HepG2 (cell line): ENCODE measurements around the gene VPS13D. TPM values are rescaled to one million over a fixed set of nuclear protein-coding genes. Genes with fewer than 3 reads are reported as not detected.

ENCODE experiments used
- FOXJ3 ChIP-seq: sonication (generic); formaldehyde crosslinking; IDR thresholded peaks from 2 replicates; pipeline ENCODE4 v1.4.0; 2020; ENCODE audit warnings: missing genetic modification reagents, mild to moderate bottlenecking, borderline replicate concordance
- GATAD2A ChIP-seq: IDR thresholded peaks from 2 replicates; pipeline ENCODE4 v1.6.1; 2016
- KDM2A ChIP-seq: sonication (generic); formaldehyde crosslinking; IDR thresholded peaks from 2 replicates; pipeline ENCODE4 v1.4.0; 2020; ENCODE audit warnings: low read depth, missing genetic modification reagents, borderline replicate concordance
- MED1 ChIP-seq: sonication (generic); formaldehyde crosslinking; IDR thresholded peaks from 2 replicates; pipeline ENCODE4 v1.4.0; 2020; ENCODE audit warnings: missing genetic modification reagents
- NCOA2 ChIP-seq: sonication (generic); formaldehyde crosslinking; IDR thresholded peaks from 2 replicates; pipeline ENCODE4 v1.8.0; 2022; ENCODE audit warnings: inconsistent platforms
- PPARG ChIP-seq: conservative IDR thresholded peaks from 2 replicates; pipeline ENCODE4 v1.6.1; 2016; ENCODE audit warnings: missing biosample characterization, missing genetic modification reagents
- PRPF4 ChIP-seq: fragments of 200-400 bp; formaldehyde crosslinking; IDR thresholded peaks from 2 replicates; pipeline ENCODE4 v1.6.1; 2016; ENCODE audit warnings: low read length, low read depth; ENCODE audit not compliant: poor library complexity, severe bottlenecking
- RARA ChIP-seq: IDR thresholded peaks from 2 replicates; pipeline ENCODE4 v1.6.1; 2016; ENCODE audit warnings: missing genetic modification reagents, missing compliant biosample characterization
- RFXANK ChIP-seq: IDR thresholded peaks from 2 replicates; pipeline ENCODE4 v1.6.1; 2016
- RXRA ChIP-seq: sonication (generic); formaldehyde crosslinking; IDR thresholded peaks from 2 replicates; pipeline ENCODE4 v1.5.1; 2020; ENCODE audit warnings: missing genetic modification reagents
- SALL1 ChIP-seq: sonication (generic); formaldehyde crosslinking; IDR thresholded peaks from 2 replicates; pipeline ENCODE4 v1.8.0; 2022; ENCODE audit warnings: mild to moderate bottlenecking, missing genetic modification reagents
- SP140L ChIP-seq: sonication (generic); formaldehyde crosslinking; IDR thresholded peaks from 2 replicates; pipeline ENCODE4 v1.4.0; 2020; ENCODE audit warnings: missing genetic modification reagents, borderline replicate concordance
- SRSF9 ChIP-seq: fragments of 200-400 bp; formaldehyde crosslinking; IDR thresholded peaks from 2 replicates; pipeline ENCODE4 v1.6.1; 2018; ENCODE audit warnings: borderline replicate concordance, mild to moderate bottlenecking, low read depth, low read length; ENCODE audit not compliant: insufficient read depth, poor library complexity, severe bottlenecking
- TBL1XR1 ChIP-seq: fragments of 150-350 bp; IDR thresholded peaks from 2 replicates; pipeline ENCODE4 v1.6.1; 2014; ENCODE audit warnings: borderline replicate concordance, low read length; ENCODE audit not compliant: partially characterized antibody
- ZNF550 ChIP-seq: sonication (generic); formaldehyde crosslinking; IDR thresholded peaks from 2 replicates; pipeline ENCODE4 v1.4.0; 2020; ENCODE audit warnings: mild to moderate bottlenecking, missing genetic modification reagents, borderline replicate concordance
- ZNF605 ChIP-seq: sonication (generic); formaldehyde crosslinking; IDR thresholded peaks from 2 replicates; pipeline ENCODE4 v1.8.0; 2022; ENCODE audit warnings: mild to moderate bottlenecking, missing genetic modification reagents
- ZNF776 ChIP-seq: sonication (generic); formaldehyde crosslinking; IDR thresholded peaks from 2 replicates; pipeline ENCODE4 v1.4.0; 2020; ENCODE audit warnings: mild to moderate bottlenecking, missing genetic modification reagents
- ZSCAN29 ChIP-seq: sonication (generic); formaldehyde crosslinking; conservative IDR thresholded peaks from 2 replicates; pipeline ENCODE4 v1.4.0; 2020; ENCODE audit warnings: mild to moderate bottlenecking, missing genetic modification reagents
- polyA plus RNA-seq, 8 experiments: library from polyadenylated mRNA; depleted of rRNA in 3 of 8; stranded (reverse) in 7 of 8; unstranded in 1 of 8; fragments of >200 nt; fragmentation: Illumina TruSeq in 4 of 8; extraction: Trizol in 4 of 8; gene quantifications; 2 replicates each; pipeline versions ENCODE4 v1.2.1 to v1.2.3, GENCODE V29; 2011 to 2016; ENCODE audit warnings: low read depth in 4 of 8, missing spikeins in 1 of 8, mixed read lengths in 1 of 8; ENCODE audit not compliant: insufficient read depth in 1 of 8
- total RNA-seq, 5 experiments: library from RNA; depleted of rRNA; stranded (reverse); fragments of >200 nt; fragmentation: Illumina TruSeq; extraction: Trizol; gene quantifications; 2 replicates each; pipeline ENCODE4 v1.2.3, GENCODE V29; 2016; ENCODE audit warnings: low read depth in 1 of 5
- TF ChIP-seq, protein P1 (sequence below): sonication (generic); formaldehyde crosslinking; IDR thresholded peaks from 2 replicates; pipeline ENCODE4 v1.5.1; 2020; ENCODE audit warnings: missing genetic modification reagents, mild to moderate bottlenecking, borderline replicate concordance
- TF ChIP-seq, protein P2 (sequence below): sonication (generic); formaldehyde crosslinking; IDR thresholded peaks from 2 replicates; pipeline ENCODE4 v1.9.0; 2022; ENCODE audit warnings: low read depth, missing genetic modification reagents
- TF ChIP-seq, protein P3 (sequence below): sonication (generic); formaldehyde crosslinking; IDR thresholded peaks from 2 replicates; pipeline ENCODE4 v1.4.0; 2020; ENCODE audit warnings: missing genetic modification reagents
- TF ChIP-seq, protein P4 (sequence below): IDR thresholded peaks from 2 replicates; pipeline ENCODE4 v1.6.1; 2016; ENCODE audit warnings: low read depth, borderline replicate concordance
- TF ChIP-seq, protein P5 (sequence below): IDR thresholded peaks from 2 replicates; pipeline ENCODE4 v1.6.1; 2012; ENCODE audit warnings: inconsistent platforms

Gene VPS13D
- total and polyA plus RNA-seq, 2 of the 13 experiments (the other 11 are each of a cell fraction or from before 2014, with no cell fraction given): 8.6 to 13.9 TPM

DNA sequence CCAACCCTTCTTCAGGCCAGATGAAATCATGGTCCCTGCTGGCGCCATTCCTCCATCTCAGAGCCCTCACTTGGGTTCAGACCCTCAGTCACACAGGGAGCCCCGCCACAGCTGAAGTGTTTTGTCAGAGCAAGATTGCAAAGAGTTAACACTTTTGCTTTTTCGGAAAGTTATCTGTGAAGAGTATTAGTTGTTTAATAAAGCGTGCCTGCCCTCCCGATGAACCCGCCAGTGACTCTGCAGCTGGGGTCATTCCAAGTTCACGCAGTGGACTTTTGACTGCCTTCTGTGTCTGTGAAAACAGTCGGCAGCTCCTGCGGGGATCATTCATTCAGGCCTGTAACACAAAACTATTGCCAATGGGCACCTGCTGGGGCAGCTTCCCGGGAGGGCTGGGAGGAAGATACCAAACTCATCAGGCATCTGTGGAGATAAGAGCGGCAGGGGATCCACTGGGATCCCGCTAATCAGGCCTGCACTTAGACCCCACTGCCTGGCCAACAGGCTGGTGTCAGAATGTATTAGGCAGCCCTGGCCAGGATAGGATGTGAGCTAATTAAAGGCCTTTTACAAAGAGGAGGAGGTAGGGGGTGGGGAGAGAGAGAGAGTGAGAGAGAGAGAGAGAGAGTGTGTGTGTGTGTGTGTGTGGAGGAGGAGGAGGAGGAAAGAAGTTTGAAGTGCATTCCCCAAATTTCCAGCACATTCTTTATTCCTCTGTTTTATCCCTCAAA is 203.7 kb downstream of the VPS13D start (continued):
- TF ChIP-seq, protein P1, sequence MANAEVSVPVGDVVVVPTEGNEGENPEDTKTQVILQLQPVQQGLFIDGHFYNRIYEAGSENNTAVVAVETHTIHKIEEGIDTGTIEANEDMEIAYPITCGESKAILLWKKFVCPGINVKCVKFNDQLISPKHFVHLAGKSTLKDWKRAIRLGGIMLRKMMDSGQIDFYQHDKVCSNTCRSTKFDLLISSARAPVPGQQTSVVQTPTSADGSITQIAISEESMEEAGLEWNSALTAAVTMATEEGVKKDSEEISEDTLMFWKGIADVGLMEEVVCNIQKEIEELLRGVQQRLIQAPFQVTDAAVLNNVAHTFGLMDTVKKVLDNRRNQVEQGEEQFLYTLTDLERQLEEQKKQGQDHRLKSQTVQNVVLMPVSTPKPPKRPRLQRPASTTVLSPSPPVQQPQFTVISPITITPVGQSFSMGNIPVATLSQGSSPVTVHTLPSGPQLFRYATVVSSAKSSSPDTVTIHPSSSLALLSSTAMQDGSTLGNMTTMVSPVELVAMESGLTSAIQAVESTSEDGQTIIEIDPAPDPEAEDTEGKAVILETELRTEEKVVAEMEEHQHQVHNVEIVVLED: peak; percentile 19; the same call in 1 of the 2 replicates
- peak; percentile 76 for TF ChIP-seq MED1 (CRISPR knock-in tag)
- TF ChIP-seq, protein P2, sequence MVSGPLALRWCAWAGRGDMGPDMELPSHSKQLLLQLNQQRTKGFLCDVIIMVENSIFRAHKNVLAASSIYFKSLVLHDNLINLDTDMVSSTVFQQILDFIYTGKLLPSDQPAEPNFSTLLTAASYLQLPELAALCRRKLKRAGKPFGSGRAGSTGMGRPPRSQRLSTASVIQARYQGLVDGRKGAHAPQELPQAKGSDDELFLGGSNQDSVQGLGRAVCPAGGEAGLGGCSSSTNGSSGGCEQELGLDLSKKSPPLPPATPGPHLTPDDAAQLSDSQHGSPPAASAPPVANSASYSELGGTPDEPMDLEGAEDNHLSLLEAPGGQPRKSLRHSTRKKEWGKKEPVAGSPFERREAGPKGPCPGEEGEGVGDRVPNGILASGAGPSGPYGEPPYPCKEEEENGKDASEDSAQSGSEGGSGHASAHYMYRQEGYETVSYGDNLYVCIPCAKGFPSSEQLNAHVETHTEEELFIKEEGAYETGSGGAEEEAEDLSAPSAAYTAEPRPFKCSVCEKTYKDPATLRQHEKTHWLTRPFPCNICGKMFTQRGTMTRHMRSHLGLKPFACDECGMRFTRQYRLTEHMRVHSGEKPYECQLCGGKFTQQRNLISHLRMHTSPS (CRISPR knock-in tag): peak; percentile 60
- 0 out of 2 replicates have a peak, but pooled peaks have one; percentile 25 for TF ChIP-seq KDM2A (CRISPR knock-in tag)
- 0 out of 2 replicates have a peak, but pooled peaks have one; percentile 38 for TF ChIP-seq RFXANK (CRISPR knock-in tag)
- TF ChIP-seq, protein P3, sequence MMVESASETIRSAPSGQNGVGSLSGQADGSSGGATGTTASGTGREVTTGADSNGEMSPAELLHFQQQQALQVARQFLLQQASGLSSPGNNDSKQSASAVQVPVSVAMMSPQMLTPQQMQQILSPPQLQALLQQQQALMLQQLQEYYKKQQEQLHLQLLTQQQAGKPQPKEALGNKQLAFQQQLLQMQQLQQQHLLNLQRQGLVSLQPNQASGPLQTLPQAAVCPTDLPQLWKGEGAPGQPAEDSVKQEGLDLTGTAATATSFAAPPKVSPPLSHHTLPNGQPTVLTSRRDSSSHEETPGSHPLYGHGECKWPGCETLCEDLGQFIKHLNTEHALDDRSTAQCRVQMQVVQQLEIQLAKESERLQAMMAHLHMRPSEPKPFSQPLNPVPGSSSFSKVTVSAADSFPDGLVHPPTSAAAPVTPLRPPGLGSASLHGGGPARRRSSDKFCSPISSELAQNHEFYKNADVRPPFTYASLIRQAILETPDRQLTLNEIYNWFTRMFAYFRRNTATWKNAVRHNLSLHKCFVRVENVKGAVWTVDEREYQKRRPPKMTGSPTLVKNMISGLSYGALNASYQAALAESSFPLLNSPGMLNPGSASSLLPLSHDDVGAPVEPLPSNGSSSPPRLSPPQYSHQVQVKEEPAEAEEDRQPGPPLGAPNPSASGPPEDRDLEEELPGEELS: peak; percentile 57
- TF ChIP-seq ZNF550: no peak
- TF ChIP-seq SRSF9: no peak
- TF ChIP-seq, protein P4, sequence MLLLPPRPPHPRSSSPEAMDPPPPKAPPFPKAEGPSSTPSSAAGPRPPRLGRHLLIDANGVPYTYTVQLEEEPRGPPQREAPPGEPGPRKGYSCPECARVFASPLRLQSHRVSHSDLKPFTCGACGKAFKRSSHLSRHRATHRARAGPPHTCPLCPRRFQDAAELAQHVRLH: 0 out of 2 replicates have a peak, but pooled peaks have one; percentile 35
- TF ChIP-seq GATAD2A (CRISPR knock-in tag): peak; percentile 88
- 0 out of 2 replicates have a peak, but pooled peaks have one; percentile 37 for TF ChIP-seq PPARG (CRISPR knock-in tag)
- peak; percentile 100 for TF ChIP-seq RXRA (CRISPR knock-in tag)
- 0 out of 2 replicates have a peak, but pooled peaks have one; percentile 52 for TF ChIP-seq ZNF776 (CRISPR knock-in tag)
- peak; percentile 78 for TF ChIP-seq SALL1 (CRISPR knock-in tag)
- TF ChIP-seq TBL1XR1: peak; percentile 92
- peak; percentile 85 for TF ChIP-seq NCOA2
- TF ChIP-seq FOXJ3 (CRISPR knock-in tag): peak; percentile 49; the same call in 1 of the 2 replicates
- 0 out of 2 replicates have a peak, but pooled peaks have one; percentile 17 for TF ChIP-seq ZNF605
- no peak for TF ChIP-seq SP140L
- peak; percentile 100 for TF ChIP-seq RARA (CRISPR knock-in tag)
- TF ChIP-seq, protein P5, sequence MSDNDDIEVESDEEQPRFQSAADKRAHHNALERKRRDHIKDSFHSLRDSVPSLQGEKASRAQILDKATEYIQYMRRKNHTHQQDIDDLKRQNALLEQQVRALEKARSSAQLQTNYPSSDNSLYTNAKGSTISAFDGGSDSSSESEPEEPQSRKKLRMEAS: no peak
- no peak for TF ChIP-seq ZSCAN29 (CRISPR knock-in tag)
- no peak for TF ChIP-seq PRPF4
